VCaP (cell line): ENCODE results near the gene LSAMP.
"Not testable (repeated sequence)": the region's sequence is repeated elsewhere in the genome, so short reads cannot be mapped to it uniquely, and the experiment has no call there.

Source experiments
- H3K27ac ChIP-seq: fragments of 450-650 bp; 2 replicates; pipeline ENCODE4 v1.5.1; 2017
- TF ChIP-seq, protein P1 (sequence below): fragments of 450-650 bp; conservative IDR thresholded peaks from 2 replicates; pipeline ENCODE4 v1.5.1; 2017; ENCODE audit warnings: mild to moderate bottlenecking, moderate library complexity

Gene LSAMP

GRCh38 chr3:115761927-115762305, 683.4 kb downstream of the LSAMP start:
- no peak overlapping the region for H3K27ac ChIP-seq
- TF ChIP-seq, protein P1, sequence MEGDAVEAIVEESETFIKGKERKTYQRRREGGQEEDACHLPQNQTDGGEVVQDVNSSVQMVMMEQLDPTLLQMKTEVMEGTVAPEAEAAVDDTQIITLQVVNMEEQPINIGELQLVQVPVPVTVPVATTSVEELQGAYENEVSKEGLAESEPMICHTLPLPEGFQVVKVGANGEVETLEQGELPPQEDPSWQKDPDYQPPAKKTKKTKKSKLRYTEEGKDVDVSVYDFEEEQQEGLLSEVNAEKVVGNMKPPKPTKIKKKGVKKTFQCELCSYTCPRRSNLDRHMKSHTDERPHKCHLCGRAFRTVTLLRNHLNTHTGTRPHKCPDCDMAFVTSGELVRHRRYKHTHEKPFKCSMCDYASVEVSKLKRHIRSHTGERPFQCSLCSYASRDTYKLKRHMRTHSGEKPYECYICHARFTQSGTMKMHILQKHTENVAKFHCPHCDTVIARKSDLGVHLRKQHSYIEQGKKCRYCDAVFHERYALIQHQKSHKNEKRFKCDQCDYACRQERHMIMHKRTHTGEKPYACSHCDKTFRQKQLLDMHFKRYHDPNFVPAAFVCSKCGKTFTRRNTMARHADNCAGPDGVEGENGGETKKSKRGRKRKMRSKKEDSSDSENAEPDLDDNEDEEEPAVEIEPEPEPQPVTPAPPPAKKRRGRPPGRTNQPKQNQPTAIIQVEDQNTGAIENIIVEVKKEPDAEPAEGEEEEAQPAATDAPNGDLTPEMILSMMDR: no peak

- TF ChIP-seq, protein P1: no peak
- H3K27ac ChIP-seq: no peak overlapping the region
These were observed 684.6 kb downstream of the LSAMP start for GRCh38 chr3:115760716-115761115.

DNA sequence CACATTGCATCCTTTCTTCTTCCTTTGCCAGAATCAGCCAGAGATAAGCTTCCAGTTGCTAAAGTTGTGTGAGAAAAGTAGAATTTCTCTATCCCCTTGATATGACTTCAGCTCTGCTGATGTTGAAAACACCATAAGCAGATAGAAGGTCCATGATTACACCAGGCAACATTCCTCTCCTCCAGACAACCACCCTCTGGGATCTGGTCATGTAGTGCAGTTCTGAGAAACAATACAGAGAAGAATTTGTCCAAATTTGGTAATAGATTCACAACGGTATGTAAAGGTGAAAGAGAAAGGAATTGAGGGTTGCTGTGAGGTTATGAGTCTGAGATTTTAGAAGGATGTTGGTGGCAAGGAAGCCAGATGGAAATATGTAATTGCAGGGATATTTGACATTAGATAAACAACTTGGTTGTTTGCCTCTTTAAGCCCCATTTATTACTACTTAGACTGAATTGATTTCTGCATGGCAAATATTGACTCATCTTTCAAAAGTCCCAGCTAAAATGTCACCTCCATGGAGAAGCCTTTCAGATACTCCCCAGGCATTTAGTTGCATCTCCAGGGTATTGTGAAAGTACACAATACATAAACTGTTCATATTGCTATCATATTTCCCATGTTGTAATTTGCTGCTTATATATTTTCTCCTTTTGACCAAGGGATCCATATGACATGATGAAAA, 687.1 kb downstream of the LSAMP start:
- H3K27ac ChIP-seq: no peak overlapping the region
- TF ChIP-seq, protein P1: no peak

DNA sequence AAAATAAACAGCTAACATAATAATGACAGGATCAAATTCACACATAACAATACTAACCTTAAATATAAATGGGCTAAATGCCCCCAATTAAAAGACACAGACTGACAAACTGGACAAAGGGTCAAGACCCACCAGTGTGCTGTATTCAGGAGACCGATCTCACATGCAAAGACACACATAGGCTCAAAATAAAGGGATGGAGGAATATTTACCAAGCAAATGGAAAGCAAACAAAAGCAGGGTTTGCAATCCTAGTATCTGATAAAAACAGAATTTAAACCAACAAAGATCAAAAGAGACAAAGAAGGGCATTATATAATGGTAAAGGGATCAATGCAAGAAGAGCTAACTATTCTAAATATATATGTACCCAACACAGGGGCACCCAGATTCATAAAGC, 692.3 kb downstream of the LSAMP start:
- H3K27ac ChIP-seq: not testable (repeated sequence)
